OCI-LY7 (cell line): Measurements from ENCODE around the gene CA5A.
"Not testable (repeated sequence)": the region's sequence is repeated elsewhere in the genome, so short reads cannot be mapped to it uniquely, and the experiment has no call there.

ENCODE experiments used
- CTCF ChIP-seq: fragments of 200-600 bp; sonication (generic); conservative IDR thresholded peaks from 2 replicates; pipeline ENCODE4 v1.5.1; 2014; ENCODE audit warnings: mild to moderate bottlenecking, antibody characterized with exemption, low read length, moderate library complexity, mixed read lengths
- EZH2phosphoT487 ChIP-seq: fragments of 200-600 bp; sonication (generic); IDR thresholded peaks from 2 replicates; pipeline ENCODE4 v1.6.1; 2018; ENCODE audit warnings: low read depth, borderline replicate concordance, mild to moderate bottlenecking, mixed run types, antibody characterized with exemption, low read length, moderate library complexity, mixed read lengths

GRCh38 chr16:87900489-87900888, 35.8 kb downstream of the CA5A start:
- not testable (repeated sequence) for TF ChIP-seq CTCF, EZH2phosphoT487
